ENCODE results near the gene LRRC49.

- TF ChIP-seq CTCF (IDR thresholded peaks at IDR 0.05) (no peak), POLR2A (IDR thresholded peaks at IDR 0.05) (no peak)
Measured at GRCh38 chr15:71013446-71013845, 120.8 kb downstream of the LRRC49 start.
